ENCODE data around the gene LINC00237. TPM values are rescaled to one million over a fixed set of nuclear protein-coding genes. Genes with fewer than 3 reads are reported as not detected.

Gene LINC00237
- total RNA-seq, 6 donors from 2014 or later, result not detected

DNA sequence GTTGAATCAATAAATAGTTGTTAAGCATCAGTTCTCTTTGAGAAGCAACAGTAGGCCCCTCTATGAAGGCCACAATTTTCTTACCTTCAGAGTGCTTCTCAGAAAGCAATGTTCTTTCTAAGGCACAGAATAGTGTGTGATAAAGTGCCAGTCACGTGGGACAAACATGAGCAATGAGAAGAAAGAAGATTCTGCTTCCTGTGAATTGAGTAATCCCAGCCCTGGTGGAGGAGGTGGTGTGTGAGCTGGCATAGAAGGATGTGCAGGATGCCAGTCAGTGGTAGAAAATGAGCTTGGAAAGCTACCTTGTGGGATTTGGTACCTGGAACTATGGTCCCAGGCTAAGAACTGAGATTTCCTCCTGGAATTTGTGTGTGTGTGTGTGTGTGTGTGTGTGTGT is 41.4 kb upstream of the LINC00237 start:
- peaks cover 0 to 7% (median 0%) of the 10 kb centered on the region in 4 donors for H3K36me3 ChIP-seq
- no peak for DNase-seq
- H3K27me3 ChIP-seq, result no peaks in the 10 kb centered on the region
- ATAC-seq (ENCODE audit: low FRiP score in 2 of 2), result no peak
- WGBS, 2 donors, result 41 to 58% methylated on average over 1 of the region's 1 CpG
- no peak for TF ChIP-seq POLR2A (IDR thresholded peaks at IDR 0.05)
- TF ChIP-seq POLR2AphosphoS5 (IDR thresholded peaks at IDR 0.05), result no peak
- TF ChIP-seq, protein P1, sequence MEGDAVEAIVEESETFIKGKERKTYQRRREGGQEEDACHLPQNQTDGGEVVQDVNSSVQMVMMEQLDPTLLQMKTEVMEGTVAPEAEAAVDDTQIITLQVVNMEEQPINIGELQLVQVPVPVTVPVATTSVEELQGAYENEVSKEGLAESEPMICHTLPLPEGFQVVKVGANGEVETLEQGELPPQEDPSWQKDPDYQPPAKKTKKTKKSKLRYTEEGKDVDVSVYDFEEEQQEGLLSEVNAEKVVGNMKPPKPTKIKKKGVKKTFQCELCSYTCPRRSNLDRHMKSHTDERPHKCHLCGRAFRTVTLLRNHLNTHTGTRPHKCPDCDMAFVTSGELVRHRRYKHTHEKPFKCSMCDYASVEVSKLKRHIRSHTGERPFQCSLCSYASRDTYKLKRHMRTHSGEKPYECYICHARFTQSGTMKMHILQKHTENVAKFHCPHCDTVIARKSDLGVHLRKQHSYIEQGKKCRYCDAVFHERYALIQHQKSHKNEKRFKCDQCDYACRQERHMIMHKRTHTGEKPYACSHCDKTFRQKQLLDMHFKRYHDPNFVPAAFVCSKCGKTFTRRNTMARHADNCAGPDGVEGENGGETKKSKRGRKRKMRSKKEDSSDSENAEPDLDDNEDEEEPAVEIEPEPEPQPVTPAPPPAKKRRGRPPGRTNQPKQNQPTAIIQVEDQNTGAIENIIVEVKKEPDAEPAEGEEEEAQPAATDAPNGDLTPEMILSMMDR (IDR thresholded peaks at IDR 0.05), result no peak
- no peak overlapping the region for H3K4me3 ChIP-seq
- H3K4me1 ChIP-seq, result no peaks in the 10 kb centered on the region
- H3K27ac ChIP-seq, result no peak overlapping the region
- no peaks in the 10 kb centered on the region for H3K9me3 ChIP-seq

GRCh38 chr20:21146215-21146614 is 40.1 kb upstream of the LINC00237 start:
- H3K36me3 ChIP-seq, result peaks cover 0 to 7% (median 0%) of the 10 kb centered on the region in 4 donors
- WGBS, 2 donors, result 93 to 99% methylated on average over 4 of the region's 4 CpGs

DNA sequence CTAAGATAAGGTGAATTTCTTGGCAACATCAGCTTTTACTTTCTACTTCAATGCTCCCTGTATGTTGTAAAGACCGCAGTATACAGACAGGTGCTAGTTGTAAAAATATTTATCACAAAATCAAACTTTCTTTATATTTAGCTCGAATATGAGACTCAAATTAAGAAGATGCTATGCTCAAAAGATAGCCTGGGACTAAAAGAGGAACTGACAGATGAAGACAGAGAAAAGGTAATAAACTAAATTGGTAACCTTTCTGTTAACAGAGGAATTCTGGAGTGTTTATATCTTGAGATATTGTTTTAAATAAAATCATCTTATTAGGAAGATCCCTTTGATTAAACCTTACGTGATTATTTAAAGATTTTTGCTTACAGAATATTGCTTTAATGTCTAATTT is 39.3 kb upstream of the LINC00237 start:
- no peak for ATAC-seq (ENCODE audit: low FRiP score in 2 of 2)
- Histone ChIP-seq H3K4me1 (no peaks in the 10 kb centered on the region), H3K36me3 (peaks cover 0 to 7% (median 0%) of the 10 kb centered on the region in 4 donors), H3K4me3 (no peak overlapping the region), H3K27ac (no peak overlapping the region), H3K9me3 (no peaks in the 10 kb centered on the region), H3K27me3 (no peaks in the 10 kb centered on the region)
- no peak for DNase-seq
- 80 to 83% methylated on average over 3 of the region's 3 CpGs for WGBS, 2 donors
- TF ChIP-seq POLR2A (IDR thresholded peaks at IDR 0.05) (no peak), EP300 (IDR thresholded peaks at IDR 0.05) (no peak), POLR2AphosphoS5 (IDR thresholded peaks at IDR 0.05) (no peak)
- TF ChIP-seq, protein P1 (IDR thresholded peaks at IDR 0.05), result no peak

More at GRCh38 chr20:21146215-21146614, 40.1 kb upstream of the LINC00237 start:
- Histone ChIP-seq H3K9me3 (no peaks in the 10 kb centered on the region), H3K4me1 (no peaks in the 10 kb centered on the region), H3K4me3 (no peak overlapping the region), H3K27ac (no peak overlapping the region), H3K27me3 (no peaks in the 10 kb centered on the region)
- TF ChIP-seq POLR2AphosphoS5 (IDR thresholded peaks at IDR 0.05) (no peak), POLR2A (IDR thresholded peaks at IDR 0.05) (no peak), EP300 (IDR thresholded peaks at IDR 0.05) (no peak)
- TF ChIP-seq, protein P1 (IDR thresholded peaks at IDR 0.05), result no peak
- no peak for ATAC-seq (ENCODE audit: low FRiP score in 2 of 2)
- no peak for DNase-seq

- no peaks in the 10 kb centered on the region for H3K9me3 ChIP-seq
- ATAC-seq (ENCODE audit: low FRiP score in 2 of 2), result no peak
- no peak overlapping the region for H3K4me3 ChIP-seq
- 85 to 92% methylated on average over 7 of the region's 7 CpGs for WGBS, 2 donors
- no peaks in the 10 kb centered on the region for H3K4me1 ChIP-seq
- H3K36me3 ChIP-seq, result peaks cover 0 to 7% (median 0%) of the 10 kb centered on the region in 4 donors
- H3K27me3 ChIP-seq, result no peaks in the 10 kb centered on the region
- DNase-seq, result no peak
- no peak overlapping the region for H3K27ac ChIP-seq
- no peak for TF ChIP-seq POLR2A (IDR thresholded peaks at IDR 0.05)
- no peak for TF ChIP-seq EP300 (IDR thresholded peaks at IDR 0.05)
- TF ChIP-seq, protein P1 (IDR thresholded peaks at IDR 0.05), result no peak
- TF ChIP-seq POLR2AphosphoS5 (IDR thresholded peaks at IDR 0.05), result no peak
Observed at GRCh38 chr20:21143194-21143890, 37.2 kb upstream of the LINC00237 start.

- TF ChIP-seq POLR2AphosphoS5 (IDR thresholded peaks at IDR 0.05) (no peak), EP300 (IDR thresholded peaks at IDR 0.05) (no peak)
- Histone ChIP-seq H3K4me3 (no peak overlapping the region), H3K4me1 (no peaks in the 10 kb centered on the region), H3K9me3 (no peaks in the 10 kb centered on the region), H3K27ac (no peak overlapping the region), H3K36me3 (peaks cover 0 to 17% (median 0%) of the 10 kb centered on the region in 4 donors), H3K27me3 (no peaks in the 10 kb centered on the region)
- WGBS, 2 donors, result 84 to 86% methylated on average over 5 of the region's 5 CpGs
- DNase-seq (no peak), ATAC-seq (ENCODE audit: low FRiP score in 2 of 2) (no peak)
Observed at GRCh38 chr20:21141825-21142224, 35.7 kb upstream of the LINC00237 start.
